HG03565 (cell line): ENCODE data around the gene GRID2.

Experiments
- ATAC-seq: cut with Tn5 transposase; IDR thresholded peaks from one replicate; pipeline ENCODE4 v1.9.1; 2021; ENCODE audit warnings: mild to moderate bottlenecking, moderate library complexity; ENCODE audit not compliant: unreplicated experiment

The GRID2 gene

GRCh38 chr4:92521941-92522340, 218.2 kb downstream of the GRID2 start:
- no peak for ATAC-seq

DNA sequence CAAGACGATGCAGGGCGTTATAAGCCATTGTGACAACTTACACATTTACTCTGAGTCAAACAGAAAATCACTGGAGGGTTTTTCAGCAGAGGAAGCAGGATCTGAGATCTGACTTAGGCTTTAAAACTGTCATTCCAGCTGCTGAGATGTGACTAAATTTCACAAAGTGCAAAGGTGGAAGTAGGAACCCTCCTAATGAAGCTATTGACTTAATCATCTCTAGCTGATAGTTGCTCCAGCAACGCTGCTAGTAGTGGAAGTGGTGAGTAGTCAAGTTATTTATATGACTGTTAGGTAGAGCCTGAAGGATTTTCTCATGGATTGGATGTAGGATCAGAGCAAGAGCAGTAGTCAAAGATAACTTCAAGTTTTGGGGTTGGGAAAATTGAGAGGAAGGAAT, 218.6 kb downstream of the GRID2 start:
- no peak for ATAC-seq

GRCh38 chr4:92524131-92524530, 220.4 kb downstream of the GRID2 start:
- ATAC-seq, result no peak

- no peak for ATAC-seq
These were observed 224.8 kb downstream of the GRID2 start for GRCh38 chr4:92528541-92528940.

GRCh38 chr4:92529510-92529909, 225.7 kb downstream of the GRID2 start:
- ATAC-seq, result no peak

DNA sequence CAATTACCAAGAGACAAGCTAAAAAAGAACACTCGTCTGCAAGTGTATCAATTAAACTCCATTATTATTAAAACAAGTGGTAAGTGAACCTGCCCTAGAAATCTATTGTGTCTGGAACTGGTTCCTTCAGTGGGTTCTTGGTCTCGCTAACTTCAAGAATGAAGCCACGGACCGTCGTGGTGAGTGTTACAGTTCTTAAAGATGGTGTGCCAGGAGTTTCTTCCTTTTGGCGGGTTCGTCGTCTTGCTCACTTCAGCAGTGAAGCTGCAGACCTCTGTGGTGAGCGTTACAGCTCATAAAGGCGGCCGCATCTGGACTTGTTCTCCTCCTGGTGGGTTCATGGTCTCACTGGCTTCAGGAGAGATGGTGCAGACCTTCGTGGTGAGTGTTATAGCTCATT, 231.8 kb downstream of the GRID2 start:
- ATAC-seq, result no peak

DNA sequence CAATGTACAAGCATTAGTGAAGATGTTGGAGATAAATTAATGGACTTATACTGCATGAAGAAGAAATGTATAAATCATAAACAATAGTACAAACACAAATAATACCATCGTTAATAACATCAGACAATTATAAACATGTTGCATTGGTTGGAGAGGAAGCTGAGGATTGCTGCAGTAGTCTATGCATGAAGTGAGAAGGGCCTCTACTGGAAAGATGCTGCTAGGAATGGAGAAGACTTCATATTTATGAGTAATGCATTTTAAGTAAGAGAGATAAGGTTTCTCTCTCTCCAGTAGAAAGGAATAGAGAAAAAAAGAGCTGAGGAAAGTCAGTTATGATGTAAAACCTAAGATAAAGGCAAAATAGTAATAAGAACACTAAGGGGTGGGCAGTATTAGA, 247.8 kb downstream of the GRID2 start:
- ATAC-seq, result no peak

GRCh38 chr4:92566269-92566668, 262.5 kb downstream of the GRID2 start:
- no peak for ATAC-seq

DNA sequence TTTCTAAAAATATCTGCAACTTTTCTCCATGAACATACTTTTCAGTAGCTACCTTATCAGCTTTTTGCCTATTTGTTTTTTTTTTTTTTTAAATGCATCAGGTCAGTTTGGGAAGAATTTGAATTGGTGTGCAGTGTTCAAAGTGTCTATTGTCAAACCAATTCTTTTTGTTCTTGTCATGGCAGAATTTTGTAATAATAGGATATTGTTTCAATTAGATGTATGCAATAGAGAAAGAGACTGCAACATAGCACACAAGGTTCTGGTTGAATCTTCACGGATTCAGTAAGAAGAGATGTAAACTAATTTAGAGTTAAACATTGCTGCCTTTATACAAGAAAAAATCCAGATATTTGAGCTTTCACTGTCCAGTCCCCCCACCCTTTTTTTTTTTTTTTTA, 277.1 kb downstream of the GRID2 start:
- ATAC-seq, result no peak

GRCh38 chr4:92599044-92599443, 295.3 kb downstream of the GRID2 start:
- no peak for ATAC-seq

GRCh38 chr4:92600638-92601037, 296.9 kb downstream of the GRID2 start:
- no peak for ATAC-seq

GRCh38 chr4:92606227-92606626, 302.5 kb downstream of the GRID2 start:
- ATAC-seq, result no peak

DNA sequence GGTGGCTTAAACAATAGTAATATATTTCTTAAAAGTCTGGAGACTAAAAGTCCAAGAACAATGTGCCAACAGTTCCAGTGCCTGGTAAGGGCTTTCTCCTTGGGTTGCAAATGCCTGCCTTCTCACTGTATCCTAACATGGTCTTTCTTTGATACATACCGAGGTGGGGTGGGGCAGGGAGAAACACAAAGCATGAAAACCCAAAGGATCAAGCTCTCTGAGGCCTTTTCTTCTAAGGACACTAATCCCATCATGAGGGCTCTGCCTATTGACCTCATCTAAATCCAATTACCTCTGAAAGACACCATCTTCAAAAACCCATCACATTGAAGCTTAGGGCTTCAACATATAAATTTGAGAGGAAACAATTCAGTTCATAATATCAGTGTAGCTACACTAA, 311.3 kb downstream of the GRID2 start:
- no peak for ATAC-seq

DNA sequence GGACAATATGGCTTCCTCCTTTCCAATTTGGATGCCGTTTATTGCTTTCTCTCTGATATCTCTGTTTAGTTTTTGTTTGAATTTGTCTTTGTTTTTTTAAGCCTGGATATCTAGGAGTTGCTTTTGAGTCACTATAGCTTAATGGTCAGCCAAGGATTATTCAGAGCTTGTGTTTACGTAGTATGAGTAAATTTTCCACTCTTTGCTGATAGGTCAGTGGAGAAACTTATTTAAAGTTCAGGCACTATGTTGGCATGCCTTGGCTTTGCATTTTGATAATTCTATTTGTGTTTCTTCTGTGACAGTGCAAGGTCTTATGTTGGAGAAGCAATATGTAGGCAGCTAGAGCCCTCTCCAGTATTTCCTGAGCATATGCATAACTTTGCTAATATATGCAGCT, 315.2 kb downstream of the GRID2 start:
- ATAC-seq, result no peak

DNA sequence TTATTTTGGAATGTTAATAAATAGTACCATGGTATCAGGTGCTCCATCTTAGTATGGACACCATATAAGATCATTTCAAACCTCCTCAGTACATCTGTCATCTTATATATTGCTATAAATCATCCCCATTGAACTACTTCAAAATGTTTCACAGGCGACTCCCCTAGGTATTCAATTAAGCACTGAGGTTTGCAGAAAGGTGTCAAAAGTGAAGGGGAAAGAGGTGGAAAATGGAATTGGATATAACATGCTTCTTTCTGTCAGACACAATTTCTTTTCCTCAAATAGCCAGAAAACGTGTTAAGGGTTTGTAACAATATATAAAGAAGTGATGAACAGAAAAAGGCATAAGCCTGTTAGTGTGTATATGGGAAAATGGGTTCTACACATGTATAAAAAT, 325.5 kb downstream of the GRID2 start:
- ATAC-seq, result no peak

DNA sequence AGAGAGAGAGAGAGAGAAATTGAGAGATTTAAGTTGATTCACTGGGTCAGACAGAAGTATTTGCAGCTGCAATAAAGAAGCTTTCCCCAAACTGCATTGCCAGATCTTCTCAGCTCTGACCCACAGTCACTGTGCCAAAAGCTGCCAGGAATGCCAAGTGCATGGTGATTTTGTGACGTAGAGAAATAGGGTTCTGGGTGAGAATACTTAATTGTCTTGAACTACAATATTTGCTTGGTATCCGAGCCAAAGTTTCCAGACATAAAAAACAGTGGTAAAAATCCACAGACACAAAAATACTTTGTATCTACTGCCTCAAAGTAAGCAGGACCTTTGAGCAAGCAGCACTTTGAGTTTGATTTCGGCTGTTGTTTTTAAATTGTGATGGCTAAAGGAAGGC, 331.1 kb downstream of the GRID2 start:
- no peak for ATAC-seq

DNA sequence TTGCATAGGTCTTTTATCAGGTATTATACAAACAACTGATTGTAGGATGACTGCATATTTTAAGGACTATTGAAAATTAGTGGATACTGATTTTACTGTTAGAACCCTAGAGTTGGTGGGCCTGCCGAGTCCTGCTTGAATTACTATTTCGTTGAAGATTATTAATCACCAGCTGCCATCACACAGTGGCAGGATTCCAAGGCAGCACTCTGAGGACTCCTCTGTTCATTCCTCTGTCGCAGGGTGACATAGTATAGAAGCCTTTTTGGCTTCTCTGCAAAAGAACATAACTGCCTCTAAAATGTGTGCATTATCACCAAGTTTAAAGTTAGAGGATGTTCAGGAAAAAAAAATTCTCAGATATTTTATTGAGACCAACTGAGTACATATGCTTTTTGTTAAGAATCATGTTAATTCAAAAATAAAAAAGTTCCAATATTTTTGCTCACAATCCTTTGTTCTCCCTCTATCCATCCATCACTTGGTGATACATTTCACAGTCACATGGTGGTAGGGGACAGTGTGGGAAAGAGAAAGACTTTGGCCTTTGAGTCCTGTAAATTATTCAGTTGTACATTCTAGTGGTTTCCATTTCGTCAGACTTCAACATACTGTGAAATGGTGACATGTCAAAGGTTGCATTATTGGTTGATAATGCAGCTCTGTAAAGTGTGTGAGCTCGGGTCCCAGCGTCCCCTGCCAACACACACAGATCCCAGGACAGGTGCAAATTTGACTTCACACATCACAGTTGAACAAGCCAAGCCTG, 332.5 kb downstream of the GRID2 start:
- ATAC-seq, result no peak

GRCh38 chr4:92641409-92641808, 337.6 kb downstream of the GRID2 start:
- no peak for ATAC-seq

GRCh38 chr4:92646826-92647225, 343.1 kb downstream of the GRID2 start:
- ATAC-seq, result no peak

- no peak for ATAC-seq
These were observed 347.8 kb downstream of the GRID2 start for GRCh38 chr4:92651536-92651935.

DNA sequence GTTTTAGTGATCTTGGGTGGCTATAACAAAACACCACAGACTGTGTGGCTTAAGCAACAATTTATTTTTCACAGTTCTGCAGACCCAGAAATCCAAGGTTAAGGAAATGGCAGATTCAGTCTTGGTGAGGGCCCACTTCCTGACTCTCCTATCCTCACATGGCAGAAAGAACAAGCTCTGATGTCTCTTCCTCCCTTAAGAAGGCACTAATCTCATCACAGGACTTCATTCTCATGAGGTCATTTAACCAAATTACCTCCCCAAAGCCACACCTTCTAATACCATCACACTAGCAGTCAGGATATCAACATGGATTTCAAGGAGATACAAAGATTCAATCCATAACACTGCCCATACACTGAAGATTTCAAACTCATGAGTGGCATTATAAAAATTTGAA, 350.3 kb downstream of the GRID2 start:
- no peak for ATAC-seq

- no peak for ATAC-seq
These were observed 353.9 kb downstream of the GRID2 start for GRCh38 chr4:92657695-92658094.

GRCh38 chr4:92658318-92658717, 354.6 kb downstream of the GRID2 start:
- no peak for ATAC-seq
